HEK293 (cell line): ENCODE measurements around the gene PPP1R12C.
A peak's percentile ranks its signal among the peaks of the same experiment; 100 is the strongest.

Experiments used
- BCL11A ChIP-seq: fragments of 450-650 bp; formaldehyde crosslinking; IDR thresholded peaks from 2 replicates; pipeline ENCODE4 v1.5.1; 2016; ENCODE audit warnings: low read depth, missing biosample characterization, missing genetic modification characterization
- KLF1 ChIP-seq: fragments of 450-650 bp; formaldehyde crosslinking; IDR thresholded peaks from 2 replicates; pipeline ENCODE4 v1.5.1; 2016; ENCODE audit warnings: missing biosample characterization, missing genetic modification characterization
- TRIM28 ChIP-seq: IDR thresholded peaks from 2 replicates; pipeline ENCODE4 v1.6.1; 2011; ENCODE audit warnings: low read length, control low read depth, borderline replicate concordance
- WT1 ChIP-seq: fragments of 450-650 bp; formaldehyde crosslinking; IDR thresholded peaks from 2 replicates; pipeline ENCODE4 v1.5.1; 2016; ENCODE audit warnings: missing biosample characterization, missing genetic modification characterization
- ZIC2 ChIP-seq: fragments of 450-650 bp; formaldehyde crosslinking; IDR thresholded peaks from 2 replicates; pipeline ENCODE4 v1.5.1; 2016; ENCODE audit warnings: missing biosample characterization, missing genetic modification characterization
- ZNF112 ChIP-seq: fragments of 450-650 bp; formaldehyde crosslinking; IDR thresholded peaks from 2 replicates; pipeline ENCODE4 v1.5.0; 2017; ENCODE audit warnings: missing biosample characterization, missing genetic modification characterization
- ZNF114 ChIP-seq: fragments of 450-650 bp; formaldehyde crosslinking; IDR thresholded peaks from 2 replicates; pipeline ENCODE4 v1.5.0; 2017; ENCODE audit warnings: missing biosample characterization, missing genetic modification characterization
- ZNF155 ChIP-seq: fragments of 450-650 bp; formaldehyde crosslinking; IDR thresholded peaks from 2 replicates; pipeline ENCODE4 v1.5.1; 2016; ENCODE audit warnings: missing biosample characterization, missing genetic modification characterization
- ZNF16 ChIP-seq: fragments of 450-650 bp; formaldehyde crosslinking; IDR thresholded peaks from 2 replicates; pipeline ENCODE4 v1.5.1; 2016; ENCODE audit warnings: low read depth, missing biosample characterization, missing genetic modification characterization
- ZNF19 ChIP-seq: fragments of 450-650 bp; formaldehyde crosslinking; IDR thresholded peaks from 2 replicates; pipeline ENCODE4; 2016; ENCODE audit warnings: missing biosample characterization, missing genetic modification characterization, low read depth
- ZNF202 ChIP-seq: fragments of 450-650 bp; formaldehyde crosslinking; IDR thresholded peaks from 2 replicates; pipeline ENCODE4 v1.5.1; 2016; ENCODE audit warnings: missing biosample characterization, missing genetic modification characterization, borderline replicate concordance
- ZNF335 ChIP-seq: fragments of 450-650 bp; formaldehyde crosslinking; conservative IDR thresholded peaks from 2 replicates; pipeline ENCODE4 v1.5.1; 2016; ENCODE audit warnings: missing biosample characterization, missing genetic modification characterization
- ZNF341 ChIP-seq: fragments of 450-650 bp; formaldehyde crosslinking; IDR thresholded peaks from 2 replicates; pipeline ENCODE4; 2016; ENCODE audit warnings: low read depth, missing biosample characterization, missing genetic modification characterization
- ZNF37A ChIP-seq: fragments of 450-650 bp; IDR thresholded peaks from 2 replicates; pipeline ENCODE4 v1.5.1; 2018; ENCODE audit warnings: missing biosample characterization, missing genetic modification characterization
- ZNF394 ChIP-seq: fragments of 450-650 bp; formaldehyde crosslinking; IDR thresholded peaks from 2 replicates; pipeline ENCODE4 v1.5.1; 2016; ENCODE audit warnings: missing biosample characterization, missing genetic modification characterization, mild to moderate bottlenecking, moderate library complexity, borderline replicate concordance
- ZNF501 ChIP-seq: fragments of 450-650 bp; formaldehyde crosslinking; IDR thresholded peaks from 2 replicates; pipeline ENCODE4 v1.5.1; 2016; ENCODE audit warnings: missing biosample characterization, missing genetic modification characterization
- ZNF510 ChIP-seq: fragments of 450-650 bp; formaldehyde crosslinking; IDR thresholded peaks from 2 replicates; pipeline ENCODE4 v1.5.1; 2018; ENCODE audit warnings: mild to moderate bottlenecking, missing genetic modification characterization, missing biosample characterization; ENCODE audit not compliant: insufficient replicate concordance
- ZNF530 ChIP-seq: fragments of 450-650 bp; formaldehyde crosslinking; IDR thresholded peaks from 2 replicates; pipeline ENCODE4 v1.5.1; 2016; ENCODE audit warnings: low read depth, missing biosample characterization, missing genetic modification characterization
- ZNF560 ChIP-seq: fragments of 450-650 bp; formaldehyde crosslinking; IDR thresholded peaks from 2 replicates; pipeline ENCODE4 v1.5.1; 2017; ENCODE audit warnings: missing biosample characterization, missing genetic modification characterization, borderline replicate concordance
- ZNF600 ChIP-seq: fragments of 450-650 bp; formaldehyde crosslinking; IDR thresholded peaks from 2 replicates; pipeline ENCODE4 v1.5.1; 2016; ENCODE audit warnings: missing biosample characterization, missing genetic modification characterization
- ZNF670 ChIP-seq: fragments of 450-650 bp; formaldehyde crosslinking; IDR thresholded peaks from 2 replicates; pipeline ENCODE4 v1.5.1; 2016; ENCODE audit warnings: missing biosample characterization, missing genetic modification characterization, low read depth
- ZNF747 ChIP-seq: fragments of 450-650 bp; formaldehyde crosslinking; IDR thresholded peaks from 2 replicates; pipeline ENCODE4 v1.5.1; 2016; ENCODE audit warnings: missing biosample characterization, missing genetic modification characterization
- ZNF830 ChIP-seq: fragments of 450-650 bp; IDR thresholded peaks from 2 replicates; pipeline ENCODE4 v1.5.0; 2018; ENCODE audit warnings: missing biosample characterization, missing genetic modification characterization, low read depth, mild to moderate bottlenecking, moderate library complexity
- TF ChIP-seq, protein P1 (sequence below): fragments of 450-650 bp; formaldehyde crosslinking; IDR thresholded peaks from 2 replicates; pipeline ENCODE4 v1.5.1; 2016; ENCODE audit warnings: missing biosample characterization, missing genetic modification characterization
- TF ChIP-seq, protein P2 (sequence below): sonication (generic); formaldehyde crosslinking; IDR thresholded peaks from 2 replicates; pipeline ENCODE4 v1.8.1; 2022; ENCODE audit warnings: mild to moderate bottlenecking, moderate library complexity, missing genetic modification reagents
- TF ChIP-seq, protein P3 (sequence below): fragments of 450-650 bp; formaldehyde crosslinking; IDR thresholded peaks from 2 replicates; pipeline ENCODE4 v1.5.1; 2016; ENCODE audit warnings: missing biosample characterization, missing genetic modification characterization
- TF ChIP-seq, protein P4 (sequence below): fragments of 450-650 bp; formaldehyde crosslinking; IDR thresholded peaks from 2 replicates; pipeline ENCODE4 v1.5.1; 2016; ENCODE audit warnings: missing biosample characterization, missing genetic modification characterization
- TF ChIP-seq, protein P5 (sequence below): fragments of 450-650 bp; formaldehyde crosslinking; IDR thresholded peaks from 2 replicates; pipeline ENCODE4 v1.5.1; 2016; ENCODE audit warnings: missing biosample characterization, missing genetic modification characterization
- TF ChIP-seq, protein P6 (sequence below): fragments of 450-650 bp; formaldehyde crosslinking; IDR thresholded peaks from 2 replicates; pipeline ENCODE4 v1.5.1; 2016; ENCODE audit warnings: missing biosample characterization, missing genetic modification characterization

PPP1R12C gene

DNA sequence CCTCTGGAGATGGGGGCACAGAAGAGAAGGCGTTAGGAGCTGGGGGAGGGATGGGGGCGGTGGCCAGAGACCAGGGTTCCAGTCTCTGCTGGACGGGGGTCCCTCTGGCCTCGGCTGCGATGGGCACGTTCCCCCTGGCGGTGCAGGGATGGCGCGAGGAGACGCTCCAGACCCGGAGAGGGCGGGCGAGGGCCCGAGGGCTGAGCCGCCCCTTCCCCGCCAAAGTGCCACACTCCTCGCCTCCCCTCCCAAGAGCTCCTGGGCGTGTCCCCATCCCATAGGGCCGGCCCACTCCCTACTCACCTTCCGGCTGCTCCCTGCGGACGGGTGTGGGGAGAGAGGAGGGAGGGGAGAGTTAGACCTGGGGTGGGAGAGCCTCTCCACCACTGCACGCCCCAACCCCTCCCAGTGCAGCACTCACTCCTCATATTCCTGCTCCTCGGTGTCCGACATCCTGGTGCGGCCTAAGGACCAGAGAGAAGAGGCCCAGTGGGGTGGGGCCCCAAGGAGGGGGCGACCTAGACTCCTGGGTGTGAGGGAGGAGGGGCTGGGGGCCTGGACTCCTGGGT is 29.4 kb upstream of the PPP1R12C start (continued):
- TF ChIP-seq ZNF530 (tag by site-specific recombination) (no peak), ZNF112 (tag by site-specific recombination) (no peak), ZNF670 (tag by site-specific recombination) (no peak), ZNF747 (tag by site-specific recombination) (no peak), ZNF155 (tag by site-specific recombination) (no peak), ZNF335 (tag by site-specific recombination) (peak; percentile 7; the same call in 1 of the 2 replicates), ZNF16 (no peak), ZNF114 (tag by site-specific recombination) (no peak), ZNF341 (tag by site-specific recombination) (peak; percentile 62), ZNF560 (tag by site-specific recombination) (no peak), ZNF19 (tag by site-specific recombination) (no peak), TRIM28 (no peak), WT1 (tag by site-specific recombination) (peak; percentile 84), ZNF600 (tag by site-specific recombination) (no peak), ZNF510 (tag by site-specific recombination) (no peak), ZNF394 (tag by site-specific recombination) (no peak), ZNF37A (tag by site-specific recombination) (no peak), ZNF202 (tag by site-specific recombination) (no peak), ZNF830 (tag by site-specific recombination) (no peak), ZIC2 (tag by site-specific recombination) (peak; percentile 84), KLF1 (tag by site-specific recombination) (peak; percentile 97), BCL11A (tag by site-specific recombination) (no peak), ZNF501 (tag by site-specific recombination) (no peak)
- TF ChIP-seq, protein P1, sequence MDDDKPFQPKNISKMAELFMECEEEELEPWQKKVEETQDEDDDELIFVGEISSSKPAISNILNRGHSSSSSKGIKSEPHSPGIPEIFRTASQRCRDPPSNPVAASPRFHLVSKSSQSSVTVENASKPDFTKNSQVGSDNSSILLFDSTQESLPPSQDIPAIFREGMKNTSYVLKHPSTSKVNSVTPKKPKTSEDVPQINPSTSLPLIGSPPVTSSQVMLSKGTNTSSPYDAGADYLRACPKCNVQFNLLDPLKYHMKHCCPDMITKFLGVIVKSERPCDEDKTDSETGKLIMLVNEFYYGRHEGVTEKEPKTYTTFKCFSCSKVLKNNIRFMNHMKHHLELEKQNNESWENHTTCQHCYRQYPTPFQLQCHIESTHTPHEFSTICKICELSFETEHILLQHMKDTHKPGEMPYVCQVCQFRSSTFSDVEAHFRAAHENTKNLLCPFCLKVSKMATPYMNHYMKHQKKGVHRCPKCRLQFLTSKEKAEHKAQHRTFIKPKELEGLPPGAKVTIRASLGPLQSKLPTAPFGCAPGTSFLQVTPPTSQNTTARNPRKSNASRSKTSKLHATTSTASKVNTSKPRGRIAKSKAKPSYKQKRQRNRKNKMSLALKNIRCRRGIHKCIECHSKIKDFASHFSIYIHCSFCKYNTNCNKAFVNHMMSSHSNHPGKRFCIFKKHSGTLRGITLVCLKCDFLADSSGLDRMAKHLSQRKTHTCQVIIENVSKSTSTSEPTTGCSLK (tag by site-specific recombination), result no peak
- TF ChIP-seq, protein P2, sequence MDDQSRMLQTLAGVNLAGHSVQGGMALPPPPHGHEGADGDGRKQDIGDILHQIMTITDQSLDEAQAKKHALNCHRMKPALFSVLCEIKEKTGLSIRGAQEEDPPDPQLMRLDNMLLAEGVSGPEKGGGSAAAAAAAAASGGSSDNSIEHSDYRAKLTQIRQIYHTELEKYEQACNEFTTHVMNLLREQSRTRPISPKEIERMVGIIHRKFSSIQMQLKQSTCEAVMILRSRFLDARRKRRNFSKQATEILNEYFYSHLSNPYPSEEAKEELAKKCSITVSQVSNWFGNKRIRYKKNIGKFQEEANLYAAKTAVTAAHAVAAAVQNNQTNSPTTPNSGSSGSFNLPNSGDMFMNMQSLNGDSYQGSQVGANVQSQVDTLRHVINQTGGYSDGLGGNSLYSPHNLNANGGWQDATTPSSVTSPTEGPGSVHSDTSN (CRISPR knock-in tag), result no peak
- TF ChIP-seq, protein P3, sequence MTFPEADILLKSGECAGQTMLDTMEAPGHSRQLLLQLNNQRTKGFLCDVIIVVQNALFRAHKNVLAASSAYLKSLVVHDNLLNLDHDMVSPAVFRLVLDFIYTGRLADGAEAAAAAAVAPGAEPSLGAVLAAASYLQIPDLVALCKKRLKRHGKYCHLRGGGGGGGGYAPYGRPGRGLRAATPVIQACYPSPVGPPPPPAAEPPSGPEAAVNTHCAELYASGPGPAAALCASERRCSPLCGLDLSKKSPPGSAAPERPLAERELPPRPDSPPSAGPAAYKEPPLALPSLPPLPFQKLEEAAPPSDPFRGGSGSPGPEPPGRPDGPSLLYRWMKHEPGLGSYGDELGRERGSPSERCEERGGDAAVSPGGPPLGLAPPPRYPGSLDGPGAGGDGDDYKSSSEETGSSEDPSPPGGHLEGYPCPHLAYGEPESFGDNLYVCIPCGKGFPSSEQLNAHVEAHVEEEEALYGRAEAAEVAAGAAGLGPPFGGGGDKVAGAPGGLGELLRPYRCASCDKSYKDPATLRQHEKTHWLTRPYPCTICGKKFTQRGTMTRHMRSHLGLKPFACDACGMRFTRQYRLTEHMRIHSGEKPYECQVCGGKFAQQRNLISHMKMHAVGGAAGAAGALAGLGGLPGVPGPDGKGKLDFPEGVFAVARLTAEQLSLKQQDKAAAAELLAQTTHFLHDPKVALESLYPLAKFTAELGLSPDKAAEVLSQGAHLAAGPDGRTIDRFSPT, result 0 out of 2 replicates have a peak, but pooled peaks have one; percentile 48
- TF ChIP-seq, protein P4, sequence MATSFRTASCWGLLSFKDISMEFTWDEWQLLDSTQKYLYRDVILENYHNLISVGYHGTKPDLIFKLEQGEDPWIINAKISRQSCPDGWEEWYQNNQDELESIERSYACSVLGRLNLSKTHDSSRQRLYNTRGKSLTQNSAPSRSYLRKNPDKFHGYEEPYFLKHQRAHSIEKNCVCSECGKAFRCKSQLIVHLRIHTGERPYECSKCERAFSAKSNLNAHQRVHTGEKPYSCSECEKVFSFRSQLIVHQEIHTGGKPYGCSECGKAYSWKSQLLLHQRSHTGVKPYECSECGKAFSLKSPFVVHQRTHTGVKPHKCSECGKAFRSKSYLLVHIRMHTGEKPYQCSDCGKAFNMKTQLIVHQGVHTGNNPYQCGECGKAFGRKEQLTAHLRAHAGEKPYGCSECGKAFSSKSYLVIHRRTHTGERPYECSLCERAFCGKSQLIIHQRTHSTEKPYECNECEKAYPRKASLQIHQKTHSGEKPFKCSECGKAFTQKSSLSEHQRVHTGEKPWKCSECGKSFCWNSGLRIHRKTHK (tag by site-specific recombination), result no peak
- TF ChIP-seq, protein P5, sequence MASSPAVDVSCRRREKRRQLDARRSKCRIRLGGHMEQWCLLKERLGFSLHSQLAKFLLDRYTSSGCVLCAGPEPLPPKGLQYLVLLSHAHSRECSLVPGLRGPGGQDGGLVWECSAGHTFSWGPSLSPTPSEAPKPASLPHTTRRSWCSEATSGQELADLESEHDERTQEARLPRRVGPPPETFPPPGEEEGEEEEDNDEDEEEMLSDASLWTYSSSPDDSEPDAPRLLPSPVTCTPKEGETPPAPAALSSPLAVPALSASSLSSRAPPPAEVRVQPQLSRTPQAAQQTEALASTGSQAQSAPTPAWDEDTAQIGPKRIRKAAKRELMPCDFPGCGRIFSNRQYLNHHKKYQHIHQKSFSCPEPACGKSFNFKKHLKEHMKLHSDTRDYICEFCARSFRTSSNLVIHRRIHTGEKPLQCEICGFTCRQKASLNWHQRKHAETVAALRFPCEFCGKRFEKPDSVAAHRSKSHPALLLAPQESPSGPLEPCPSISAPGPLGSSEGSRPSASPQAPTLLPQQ, result 0 out of 2 replicates have a peak, but pooled peaks have one; percentile 17
- TF ChIP-seq, protein P6, sequence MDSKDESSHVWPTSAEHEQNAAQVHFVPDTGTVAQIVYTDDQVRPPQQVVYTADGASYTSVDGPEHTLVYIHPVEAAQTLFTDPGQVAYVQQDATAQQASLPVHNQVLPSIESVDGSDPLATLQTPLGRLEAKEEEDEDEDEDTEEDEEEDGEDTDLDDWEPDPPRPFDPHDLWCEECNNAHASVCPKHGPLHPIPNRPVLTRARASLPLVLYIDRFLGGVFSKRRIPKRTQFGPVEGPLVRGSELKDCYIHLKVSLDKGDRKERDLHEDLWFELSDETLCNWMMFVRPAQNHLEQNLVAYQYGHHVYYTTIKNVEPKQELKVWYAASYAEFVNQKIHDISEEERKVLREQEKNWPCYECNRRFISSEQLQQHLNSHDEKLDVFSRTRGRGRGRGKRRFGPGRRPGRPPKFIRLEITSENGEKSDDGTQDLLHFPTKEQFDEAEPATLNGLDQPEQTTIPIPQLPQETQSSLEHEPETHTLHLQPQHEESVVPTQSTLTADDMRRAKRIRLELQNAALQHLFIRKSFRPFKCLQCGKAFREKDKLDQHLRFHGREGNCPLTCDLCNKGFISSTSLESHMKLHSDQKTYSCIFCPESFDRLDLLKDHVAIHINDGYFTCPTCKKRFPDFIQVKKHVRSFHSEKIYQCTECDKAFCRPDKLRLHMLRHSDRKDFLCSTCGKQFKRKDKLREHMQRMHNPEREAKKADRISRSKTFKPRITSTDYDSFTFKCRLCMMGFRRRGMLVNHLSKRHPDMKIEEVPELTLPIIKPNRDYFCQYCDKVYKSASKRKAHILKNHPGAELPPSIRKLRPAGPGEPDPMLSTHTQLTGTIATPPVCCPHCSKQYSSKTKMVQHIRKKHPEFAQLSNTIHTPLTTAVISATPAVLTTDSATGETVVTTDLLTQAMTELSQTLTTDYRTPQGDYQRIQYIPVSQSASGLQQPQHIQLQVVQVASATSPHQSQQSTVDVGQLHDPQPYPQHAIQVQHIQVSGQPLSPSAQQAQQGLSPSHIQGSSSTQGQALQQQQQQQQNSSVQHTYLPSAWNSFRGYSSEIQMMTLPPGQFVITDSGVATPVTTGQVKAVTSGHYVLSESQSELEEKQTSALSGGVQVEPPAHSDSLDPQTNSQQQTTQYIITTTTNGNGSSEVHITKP (tag by site-specific recombination), result peak; percentile 91
